Measurements from ENCODE around the gene NSD1. TPM values are rescaled to one million over a fixed set of nuclear protein-coding genes. Genes with fewer than 3 reads are reported as not detected.

The NSD1 gene
- total RNA-seq, 4 donors from 2014 or later, result 46.4 to 112 (median 50.1) TPM

DNA sequence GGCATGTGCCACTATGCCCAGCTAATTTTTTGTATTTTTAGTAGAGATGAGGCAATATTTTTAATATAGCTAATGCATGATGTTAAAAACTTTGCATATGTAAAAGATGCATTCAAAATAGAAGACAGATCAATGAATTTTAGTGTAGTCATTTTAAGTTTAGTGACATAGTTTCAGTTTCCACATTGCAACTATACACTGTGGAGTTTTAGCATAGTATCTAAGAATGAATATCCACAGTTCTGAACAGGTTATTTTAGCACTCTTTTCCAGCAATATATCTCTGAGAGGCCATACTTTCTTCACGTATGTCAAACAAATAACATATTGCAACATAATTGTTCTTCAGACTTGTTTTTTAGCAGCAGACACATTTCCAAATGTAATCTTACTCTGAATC, 130.6 kb downstream of the NSD1 start:
- TF ChIP-seq, protein P1, sequence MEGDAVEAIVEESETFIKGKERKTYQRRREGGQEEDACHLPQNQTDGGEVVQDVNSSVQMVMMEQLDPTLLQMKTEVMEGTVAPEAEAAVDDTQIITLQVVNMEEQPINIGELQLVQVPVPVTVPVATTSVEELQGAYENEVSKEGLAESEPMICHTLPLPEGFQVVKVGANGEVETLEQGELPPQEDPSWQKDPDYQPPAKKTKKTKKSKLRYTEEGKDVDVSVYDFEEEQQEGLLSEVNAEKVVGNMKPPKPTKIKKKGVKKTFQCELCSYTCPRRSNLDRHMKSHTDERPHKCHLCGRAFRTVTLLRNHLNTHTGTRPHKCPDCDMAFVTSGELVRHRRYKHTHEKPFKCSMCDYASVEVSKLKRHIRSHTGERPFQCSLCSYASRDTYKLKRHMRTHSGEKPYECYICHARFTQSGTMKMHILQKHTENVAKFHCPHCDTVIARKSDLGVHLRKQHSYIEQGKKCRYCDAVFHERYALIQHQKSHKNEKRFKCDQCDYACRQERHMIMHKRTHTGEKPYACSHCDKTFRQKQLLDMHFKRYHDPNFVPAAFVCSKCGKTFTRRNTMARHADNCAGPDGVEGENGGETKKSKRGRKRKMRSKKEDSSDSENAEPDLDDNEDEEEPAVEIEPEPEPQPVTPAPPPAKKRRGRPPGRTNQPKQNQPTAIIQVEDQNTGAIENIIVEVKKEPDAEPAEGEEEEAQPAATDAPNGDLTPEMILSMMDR (IDR thresholded peaks at IDR 0.05), result no peak
- TF ChIP-seq POLR2A (IDR thresholded peaks at IDR 0.05), result no peak

DNA sequence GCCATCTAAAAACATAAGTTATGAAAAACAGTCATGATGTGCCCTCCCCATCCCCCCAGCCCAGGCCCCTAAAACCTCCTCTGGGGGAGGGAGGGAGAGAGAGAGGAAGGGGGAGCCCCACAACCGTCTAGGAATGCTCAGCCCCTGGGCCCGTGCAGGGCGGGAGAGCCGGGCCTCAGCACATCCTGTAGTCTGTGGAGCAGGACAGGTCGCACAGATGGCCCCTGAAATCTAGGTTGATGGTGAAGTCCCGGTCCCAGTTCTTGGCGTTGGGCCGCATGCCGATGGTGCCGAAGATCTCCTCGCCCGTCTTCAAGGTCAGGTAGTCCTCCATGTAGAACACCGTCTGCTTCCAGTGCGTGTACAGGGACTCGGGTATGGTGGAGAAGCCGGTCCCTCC, 131.8 kb downstream of the NSD1 start:
- H3K27ac ChIP-seq, result no peak overlapping the region
- H3K36me3 ChIP-seq, result peaks cover 0 to 78% (median 0%) of the 10 kb centered on the region in 3 donors

More for the DNA sequence above, 130.6 kb downstream of the NSD1 start:
- Histone ChIP-seq H3K36me3 (peaks cover 0 to 77% (median 0%) of the 10 kb centered on the region in 3 donors), H3K9me3 (no peaks in the 10 kb centered on the region), H3K4me3 (no peak overlapping the region), H3K4me1 (no peaks in the 10 kb centered on the region), H3K27ac (no peak overlapping the region), H3K27me3 (no peaks in the 10 kb centered on the region)
- no peak for DNase-seq

DNA sequence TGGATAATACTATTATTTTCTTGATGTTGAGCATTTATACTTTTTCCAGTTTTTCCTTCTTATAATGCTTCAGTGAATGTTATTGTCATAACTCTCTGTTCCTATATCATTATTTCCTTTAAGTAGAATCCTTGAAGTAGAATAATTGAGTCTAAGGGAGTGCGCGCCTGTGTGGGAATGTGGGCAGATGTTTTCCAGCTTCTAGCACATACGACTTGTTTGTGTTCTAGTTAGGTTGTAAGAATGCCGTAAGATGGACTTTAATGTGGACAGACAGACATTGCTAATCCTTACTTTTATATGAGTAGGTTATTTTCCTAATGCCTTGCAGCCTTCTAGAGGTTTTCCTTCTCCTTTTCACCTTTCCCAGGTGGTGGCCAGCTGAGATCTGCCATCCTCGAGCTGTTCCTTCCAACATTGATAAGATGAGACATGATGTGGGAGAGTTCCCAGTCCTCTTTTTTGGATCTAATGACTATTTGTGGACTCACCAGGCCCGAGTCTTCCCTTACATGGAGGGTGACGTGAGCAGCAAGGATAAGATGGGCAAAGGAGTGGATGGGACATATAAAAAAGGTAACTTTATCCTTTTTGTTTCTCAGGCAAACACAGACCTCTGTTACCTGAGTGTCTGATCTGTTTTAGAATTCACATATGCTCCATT, 135.8 kb downstream of the NSD1 start:
- H3K4me1 ChIP-seq, result no peaks in the 10 kb centered on the region
- no peak for DNase-seq
- TF ChIP-seq POLR2A (IDR thresholded peaks at IDR 0.05), result no peak
- TF ChIP-seq, protein P1 (IDR thresholded peaks at IDR 0.05), result no peak
- no peak overlapping the region for H3K27ac ChIP-seq
- H3K9me3 ChIP-seq, result no peaks in the 10 kb centered on the region
- no peaks in the 10 kb centered on the region for H3K27me3 ChIP-seq
- no peak overlapping the region for H3K4me3 ChIP-seq
- peaks cover 0 to 82% (median 0%) of the 10 kb centered on the region in 3 donors for H3K36me3 ChIP-seq

More for the DNA sequence above, 131.8 kb downstream of the NSD1 start:
- Histone ChIP-seq H3K27me3 (no peaks in the 10 kb centered on the region), H3K4me1 (no peaks in the 10 kb centered on the region), H3K9me3 (no peaks in the 10 kb centered on the region), H3K4me3 (no peak overlapping the region)
- TF ChIP-seq POLR2A (IDR thresholded peaks at IDR 0.05), result no peak
- TF ChIP-seq, protein P1 (IDR thresholded peaks at IDR 0.05), result no peak
- no peak for DNase-seq

DNA sequence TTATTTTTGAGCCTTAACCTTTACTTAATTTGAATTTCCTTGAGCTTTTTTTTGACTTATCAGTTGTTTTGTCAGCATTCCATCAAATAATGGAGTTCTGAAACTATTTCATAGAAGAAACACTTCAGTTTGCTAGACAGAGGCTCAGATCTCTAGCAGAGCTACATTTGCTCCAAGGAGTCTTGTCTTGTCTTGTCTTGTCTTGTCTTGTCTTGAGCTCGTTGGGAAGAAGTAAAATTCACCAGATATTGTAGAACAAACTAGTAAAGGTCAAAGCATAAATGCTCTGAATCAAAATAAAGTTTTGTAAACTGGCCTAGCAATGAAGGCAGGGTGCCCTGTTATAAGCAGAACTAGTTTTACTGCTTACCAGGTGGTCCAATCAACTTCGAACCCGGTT, 136.4 kb downstream of the NSD1 start:
- H3K27me3 ChIP-seq, result no peaks in the 10 kb centered on the region
- H3K36me3 ChIP-seq, result peaks cover 0 to 86% (median 0%) of the 10 kb centered on the region in 3 donors
- no peak for TF ChIP-seq POLR2A (IDR thresholded peaks at IDR 0.05)
- TF ChIP-seq, protein P1 (IDR thresholded peaks at IDR 0.05), result no peak
- no peaks in the 10 kb centered on the region for H3K4me1 ChIP-seq
- H3K4me3 ChIP-seq, result no peak overlapping the region
- H3K9me3 ChIP-seq, result no peaks in the 10 kb centered on the region
- H3K27ac ChIP-seq, result no peak overlapping the region
- no peak for DNase-seq

DNA sequence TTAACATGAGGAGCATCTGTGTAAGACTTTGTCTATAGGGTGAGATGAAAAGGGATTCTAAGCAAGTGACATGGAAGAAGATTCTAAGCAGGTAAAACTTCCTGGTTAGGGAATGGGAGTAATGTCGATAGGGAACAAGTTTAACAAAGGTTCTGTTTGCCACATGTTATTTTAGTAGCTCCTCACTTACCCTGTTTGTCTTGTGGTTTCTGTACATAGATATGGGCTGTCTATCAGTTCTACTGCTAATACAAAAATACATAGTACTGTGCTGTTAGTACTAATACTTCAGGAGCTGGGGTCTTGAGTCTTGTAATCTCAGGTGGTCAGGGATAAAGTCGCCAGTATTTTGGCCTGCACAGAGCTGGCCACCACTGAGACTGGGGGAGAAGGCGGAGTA, 137.1 kb downstream of the NSD1 start:
- Histone ChIP-seq H3K27me3 (no peaks in the 10 kb centered on the region), H3K36me3 (peaks cover 0 to 85% (median 0%) of the 10 kb centered on the region in 3 donors), H3K4me1 (no peaks in the 10 kb centered on the region), H3K9me3 (no peaks in the 10 kb centered on the region), H3K4me3 (no peak overlapping the region), H3K27ac (no peak overlapping the region)
- DNase-seq, result no peak
- TF ChIP-seq, protein P1 (IDR thresholded peaks at IDR 0.05), result no peak
- TF ChIP-seq POLR2A (IDR thresholded peaks at IDR 0.05), result no peak
